HEK293 (cell line): ENCODE results near the gene DOCK1.

Experiments used
- CTCF ChIA-PET: fragments of 350-600 bp; formaldehyde crosslinking; extraction: SDS; loops from one replicate; lab custom pipeline; 2021; ENCODE audit warnings: antibody characterized with exemption; lab: Yijun Ruan, JAX
- POLR2A ChIA-PET: fragments of 300-600 bp; formaldehyde crosslinking; extraction: SDS; loops from one replicate; lab custom pipeline; 2020; ENCODE audit warnings: antibody characterized with exemption, inconsistent platforms; lab: Yijun Ruan, JAX
- H3K27ac ChIP-seq: fragments of 200-500 bp; sonication (Bioruptor generic); 2 replicates; pipeline ENCODE4 v1.5.1; 2014; ENCODE audit warnings: low read depth, low read length, control low read depth, inconsistent platforms; ENCODE audit errors: extremely low read depth
- H3K36me3 ChIP-seq, 2 experiments: fragments of 200-500 bp in 1 of 2; sonication (Bioruptor generic) in 1 of 2; 1 replicate in 1 of 2; 2 replicates in 1 of 2; pipeline ENCODE4 v1.5.1; 2014 to 2017; ENCODE audit warnings: inconsistent platforms in 2 of 2, low read length in 2 of 2; ENCODE audit not compliant: control insufficient read depth in 2 of 2, insufficient read depth in 1 of 2
- H3K4me1 ChIP-seq: fragments of 200-500 bp; sonication (Bioruptor generic); 2 replicates; pipeline ENCODE4 v1.5.1; 2014; ENCODE audit warnings: mild to moderate bottlenecking, low read length, inconsistent platforms; ENCODE audit not compliant: control insufficient read depth, insufficient read depth
- H3K4me3 ChIP-seq: 2 replicates; pipeline ENCODE4 v1.5.1; 2011; ENCODE audit warnings: low read depth, mild to moderate bottlenecking, control low read depth, low read length, moderate library complexity
- H3K9me3 ChIP-seq: fragments of 200-500 bp; sonication (Bioruptor generic); 2 replicates; pipeline ENCODE4 v1.5.1; 2014; ENCODE audit warnings: low read depth, low read length, inconsistent platforms; ENCODE audit not compliant: control insufficient read depth, insufficient read depth
- AEBP2 ChIP-seq: fragments of 450-650 bp; formaldehyde crosslinking; IDR thresholded peaks from 2 replicates; pipeline ENCODE4 v1.5.1; 2016; ENCODE audit warnings: missing biosample characterization, missing genetic modification characterization, borderline replicate concordance
- BCL6B ChIP-seq: fragments of 450-650 bp; formaldehyde crosslinking; IDR thresholded peaks from 2 replicates; pipeline ENCODE4 v1.5.1; 2017; ENCODE audit warnings: missing biosample characterization, missing genetic modification characterization
- CTCF ChIP-seq: fragments of 450-650 bp; formaldehyde crosslinking; IDR thresholded peaks from 2 replicates; pipeline ENCODE4 v1.5.1; 2016; ENCODE audit warnings: missing biosample characterization, missing genetic modification characterization
- GFI1B ChIP-seq: fragments of 450-650 bp; formaldehyde crosslinking; IDR thresholded peaks from 2 replicates; pipeline ENCODE4 v1.5.1; 2016; ENCODE audit warnings: missing biosample characterization, missing genetic modification characterization
- HIC1 ChIP-seq: fragments of 450-650 bp; formaldehyde crosslinking; IDR thresholded peaks from 2 replicates; pipeline ENCODE4 v1.5.1; 2016; ENCODE audit warnings: missing biosample characterization, missing genetic modification characterization
- HOXD13 ChIP-seq: sonication (generic); formaldehyde crosslinking; IDR thresholded peaks from 2 replicates; pipeline ENCODE4 v1.8.0; 2022; ENCODE audit warnings: missing genetic modification reagents, borderline replicate concordance
- KLF10 ChIP-seq: fragments of 450-650 bp; IDR thresholded peaks from 2 replicates; pipeline ENCODE4 v1.5.1; 2018; ENCODE audit warnings: missing biosample characterization, mild to moderate bottlenecking, missing genetic modification characterization
- KLF7 ChIP-seq: fragments of 450-650 bp; formaldehyde crosslinking; IDR thresholded peaks from 2 replicates; pipeline ENCODE4 v1.5.1; 2016; ENCODE audit warnings: missing biosample characterization, missing genetic modification characterization, borderline replicate concordance
- KLF9 ChIP-seq: fragments of 450-650 bp; formaldehyde crosslinking; IDR thresholded peaks from 2 replicates; pipeline ENCODE4 v1.5.1; 2016; ENCODE audit warnings: missing biosample characterization, missing genetic modification characterization, low read depth
- OSR2 ChIP-seq: fragments of 450-650 bp; formaldehyde crosslinking; IDR thresholded peaks from 2 replicates; pipeline ENCODE4 v1.5.1; 2016; ENCODE audit warnings: missing biosample characterization, missing genetic modification characterization
- SCRT1 ChIP-seq: fragments of 450-650 bp; formaldehyde crosslinking; IDR thresholded peaks from 2 replicates; pipeline ENCODE4 v1.5.1; 2016; ENCODE audit warnings: missing biosample characterization, missing genetic modification characterization, borderline replicate concordance
- ZBTB17 ChIP-seq: fragments of 450-650 bp; formaldehyde crosslinking; IDR thresholded peaks from 2 replicates; pipeline ENCODE4 v1.5.1; 2016; ENCODE audit warnings: missing biosample characterization, missing genetic modification characterization
- ZBTB20 ChIP-seq: fragments of 450-650 bp; formaldehyde crosslinking; IDR thresholded peaks from 2 replicates; pipeline ENCODE4 v1.5.1; 2016; ENCODE audit warnings: missing biosample characterization, missing genetic modification characterization
- ZBTB44 ChIP-seq: fragments of 450-650 bp; IDR thresholded peaks from 2 replicates; pipeline ENCODE4 v1.5.1; 2018; ENCODE audit warnings: missing biosample characterization, mild to moderate bottlenecking, missing genetic modification characterization
- ZEB2 ChIP-seq: fragments of 450-650 bp; formaldehyde crosslinking; IDR thresholded peaks from 2 replicates; pipeline ENCODE4 v1.5.1; 2016; ENCODE audit warnings: missing biosample characterization, missing genetic modification characterization
- ZNF174 ChIP-seq: fragments of 450-650 bp; formaldehyde crosslinking; IDR thresholded peaks from 2 replicates; pipeline ENCODE4 v1.5.0; 2017; ENCODE audit warnings: missing biosample characterization, mild to moderate bottlenecking, missing genetic modification characterization
- ZNF324 ChIP-seq: fragments of 450-650 bp; formaldehyde crosslinking; IDR thresholded peaks from 2 replicates; pipeline ENCODE4 v1.5.1; 2016; ENCODE audit warnings: missing biosample characterization, missing genetic modification characterization
- ZNF391 ChIP-seq: fragments of 450-650 bp; formaldehyde crosslinking; IDR thresholded peaks from 2 replicates; pipeline ENCODE4 v1.5.1; 2016; ENCODE audit warnings: low read depth, missing biosample characterization, missing genetic modification characterization, borderline replicate concordance
- ZNF473 ChIP-seq: fragments of 450-650 bp; formaldehyde crosslinking; IDR thresholded peaks from 2 replicates; pipeline ENCODE4 v1.5.1; 2017; ENCODE audit warnings: missing biosample characterization, missing genetic modification characterization
- ZNF514 ChIP-seq: fragments of 450-650 bp; formaldehyde crosslinking; IDR thresholded peaks from 2 replicates; pipeline ENCODE4 v1.5.1; 2016; ENCODE audit warnings: missing biosample characterization, missing genetic modification characterization
- ZNF530 ChIP-seq: fragments of 450-650 bp; formaldehyde crosslinking; IDR thresholded peaks from 2 replicates; pipeline ENCODE4 v1.5.1; 2016; ENCODE audit warnings: low read depth, missing biosample characterization, missing genetic modification characterization
- ZNF561 ChIP-seq: fragments of 450-650 bp; IDR thresholded peaks from 2 replicates; pipeline ENCODE4 v1.5.1; 2018; ENCODE audit warnings: missing biosample characterization, missing genetic modification characterization, borderline replicate concordance
- ZNF645 ChIP-seq: fragments of 450-650 bp; formaldehyde crosslinking; IDR thresholded peaks from 2 replicates; pipeline ENCODE4; 2016; ENCODE audit warnings: missing biosample characterization, missing genetic modification characterization
- ZNF701 ChIP-seq: fragments of 450-650 bp; formaldehyde crosslinking; IDR thresholded peaks from 2 replicates; pipeline ENCODE4 v1.5.1; 2016; ENCODE audit warnings: missing biosample characterization, missing genetic modification characterization
- ZNF837 ChIP-seq: fragments of 450-650 bp; formaldehyde crosslinking; IDR thresholded peaks from 2 replicates; pipeline ENCODE4 v1.5.1; 2016; ENCODE audit warnings: missing biosample characterization, missing genetic modification characterization
- ZSCAN16 ChIP-seq: fragments of 450-650 bp; formaldehyde crosslinking; IDR thresholded peaks from 2 replicates; pipeline ENCODE4 v1.5.1; 2016; ENCODE audit warnings: missing biosample characterization, missing genetic modification characterization
- ZSCAN18 ChIP-seq: fragments of 450-650 bp; formaldehyde crosslinking; IDR thresholded peaks from 2 replicates; pipeline ENCODE4 v1.5.1; 2016; ENCODE audit warnings: missing biosample characterization, missing genetic modification characterization

The DOCK1 gene

GRCh38 chr10:127196282-127197153 is 291.3 kb downstream of the DOCK1 start, which contains the start of gene INSYN2A:
TSS of gene INSYN2A (minus strand) at chr10:127196591. CDS start at chr10:127176395, 20,196 bp downstream.
- Histone ChIP-seq H3K27ac (no peak within 1 kb of the TSS), H3K36me3 (no peaks in the 10 kb centered on the region), H3K4me1 (0 out of 2 replicates have a peak, but pooled peaks cover 3% of the 10 kb centered on the region), H3K4me3 (peak within 1 kb of the TSS; percentile 39), H3K9me3 (no peaks in the 10 kb centered on the region)
- POLR2A ChIA-PET = no interaction called here
- CTCF ChIA-PET = interaction anchor here (0.6 to 1.5 kb wide), 2 partner anchors 66 to 1067 kb away, joined by 3 read pairs; no protein-coding TSS in a partner anchor
- TF ChIP-seq ZNF324 (tag by site-specific recombination) (no peak), ZSCAN16 (tag by site-specific recombination) (no peak), ZBTB17 (tag by site-specific recombination) (no peak), ZNF391 (tag by site-specific recombination) (no peak), ZNF645 (tag by site-specific recombination) (no peak), ZNF174 (no peak), ZNF837 (no peak), CTCF (tag by site-specific recombination) (peak; percentile 64), KLF9 (tag by site-specific recombination) (no peak), ZNF514 (no peak), BCL6B (no peak), GFI1B (tag by site-specific recombination) (no peak), KLF10 (tag by site-specific recombination) (no peak), HOXD13 (CRISPR knock-in tag) (no peak), ZSCAN18 (tag by site-specific recombination) (no peak), ZNF473 (tag by site-specific recombination) (no peak), ZBTB44 (tag by site-specific recombination) (no peak), ZEB2 (tag by site-specific recombination) (no peak), OSR2 (tag by site-specific recombination) (no peak), HIC1 (no peak), ZNF561 (tag by site-specific recombination) (no peak), KLF7 (tag by site-specific recombination) (no peak), ZNF530 (tag by site-specific recombination) (no peak), AEBP2 (tag by site-specific recombination) (no peak), ZNF701 (tag by site-specific recombination) (no peak), SCRT1 (tag by site-specific recombination) (peak; percentile 88), ZBTB20 (tag by site-specific recombination) (peak; percentile 52)
